Large intestine (tissue), 3 donors: ENCODE results near the gene TBL1X. TPM values are rescaled to one million over a fixed set of nuclear protein-coding genes. Genes with fewer than 3 reads are reported as not detected.

Experiments used
- DNase-seq, 2 donors: peaks; one replicate each; pipeline versions ENCODE4 v3.0.0 to v3.0.0-alpha.2; 2013
- H3K27ac ChIP-seq: one replicate; pipeline ENCODE4 v1.5.1; 2013; ENCODE audit warnings: low read length
- H3K27me3 ChIP-seq: 2 replicates; pipeline ENCODE4 v1.6.1; 2013; ENCODE audit warnings: low read length; ENCODE audit not compliant: control insufficient read depth, insufficient read depth
- H3K36me3 ChIP-seq: 2 replicates; pipeline ENCODE4 v1.6.1; 2013; ENCODE audit warnings: low read length; ENCODE audit not compliant: control insufficient read depth, insufficient read depth
- H3K4me1 ChIP-seq: one replicate; pipeline ENCODE4 v1.6.1; 2013; ENCODE audit warnings: low read length; ENCODE audit not compliant: control insufficient read depth, insufficient read depth
- H3K4me3 ChIP-seq: one replicate; pipeline ENCODE4 v1.5.1; 2013; ENCODE audit warnings: low read length
- H3K9me3 ChIP-seq: one replicate; pipeline ENCODE4 v1.6.1; 2013; ENCODE audit warnings: mild to moderate bottlenecking, low read depth, low read length, moderate library complexity; ENCODE audit not compliant: control insufficient read depth
- WGBS: methylation state at CpG from one replicate; pipeline ENCODE4 v1.1.5; 2013; ENCODE audit warnings: low lambda C conversion rate; ENCODE audit not compliant: insufficient coverage; 5-methylcytosine and 5-hydroxymethylcytosine counted together
- polyA plus RNA-seq: library from polyadenylated mRNA; unstranded; fragments of 120-200 nt; gene quantifications from one replicate; pipeline ENCODE4 v1.2.1, GENCODE V29; 2013

Gene TBL1X
- polyA plus RNA-seq, 1 donor: 9.6 TPM

- no CpG with 5 or more reads among the region's 2 CpGs for WGBS
- Histone ChIP-seq H3K36me3 (no peaks in the 10 kb centered on the region), H3K27ac (no peak overlapping the region)
Measured at GRCh38 chrX:9458516-9459078, 6.3 kb upstream of the TBL1X start.

GRCh38 chrX:9459186-9459748 lies 5.6 kb upstream of the TBL1X start:
- Histone ChIP-seq H3K27me3 (no peaks in the 10 kb centered on the region), H3K4me3 (no peak overlapping the region)
- WGBS: no CpG with 5 or more reads among the region's 3 CpGs

More at GRCh38 chrX:9458516-9459078, 6.3 kb upstream of the TBL1X start:
- peaks cover 10% of the 10 kb centered on the region for H3K4me1 ChIP-seq
- no peaks in the 10 kb centered on the region for H3K9me3 ChIP-seq
- no peak for DNase-seq
- H3K4me3 ChIP-seq: no peak overlapping the region
- H3K27me3 ChIP-seq: no peaks in the 10 kb centered on the region

GRCh38 chrX:9461087-9461486 lies 3.8 kb upstream of the TBL1X start:
- Histone ChIP-seq H3K27me3 (no peaks in the 10 kb centered on the region), H3K4me3 (no peak overlapping the region), H3K4me1 (peaks cover 15% of the 10 kb centered on the region), H3K9me3 (no peaks in the 10 kb centered on the region), H3K27ac (no peak overlapping the region), H3K36me3 (no peaks in the 10 kb centered on the region)
- no peak for DNase-seq
- no CpG with 5 or more reads among the region's 6 CpGs for WGBS

More at GRCh38 chrX:9459186-9459748, 5.6 kb upstream of the TBL1X start:
- DNase-seq: peak in 1 of 2 donors; percentile 38
- Histone ChIP-seq H3K36me3 (no peaks in the 10 kb centered on the region), H3K27ac (no peak overlapping the region), H3K4me1 (peaks cover 15% of the 10 kb centered on the region), H3K9me3 (no peaks in the 10 kb centered on the region)

- no CpG with 5 or more reads among the region's 6 CpGs for WGBS
- Histone ChIP-seq H3K27ac (no peak overlapping the region), H3K9me3 (no peaks in the 10 kb centered on the region), H3K27me3 (no peaks in the 10 kb centered on the region), H3K4me1 (peaks cover 21% of the 10 kb centered on the region), H3K36me3 (no peaks in the 10 kb centered on the region), H3K4me3 (no peak overlapping the region)
- no peak for DNase-seq
Measured at GRCh38 chrX:9462456-9462855, 2.4 kb upstream of the TBL1X start.

GRCh38 chrX:9465380-9466123 lies 694 bp downstream of the TBL1X start:
- no peaks in the 10 kb centered on the region for H3K9me3 ChIP-seq
- peaks cover 21% of the 10 kb centered on the region for H3K4me1 ChIP-seq
- H3K4me3 ChIP-seq: peak overlapping the region; percentile 66
- WGBS: no CpG with 5 or more reads among the region's 87 CpGs
- DNase-seq: peak in 1 of 2 donors; percentile 60
- H3K27me3 ChIP-seq: no peaks in the 10 kb centered on the region
- no peaks in the 10 kb centered on the region for H3K36me3 ChIP-seq
- H3K27ac ChIP-seq: no peak overlapping the region

GRCh38 chrX:9466124-9466495 lies 1.3 kb downstream of the TBL1X start:
- no CpG with 5 or more reads among the region's 31 CpGs for WGBS
- Histone ChIP-seq H3K27ac (no peak overlapping the region), H3K4me3 (peak overlapping the region; percentile 66), H3K27me3 (no peaks in the 10 kb centered on the region), H3K4me1 (peaks cover 21% of the 10 kb centered on the region), H3K9me3 (no peaks in the 10 kb centered on the region), H3K36me3 (no peaks in the 10 kb centered on the region)
- peak in 1 of 2 donors; percentile 57 for DNase-seq

GRCh38 chrX:9466736-9467135 lies 1.9 kb downstream of the TBL1X start:
- WGBS: no CpG with 5 or more reads among the region's 6 CpGs

GRCh38 chrX:9467146-9467545 lies 2.3 kb downstream of the TBL1X start:
- no peak overlapping the region for H3K4me3 ChIP-seq
- H3K27me3 ChIP-seq: no peaks in the 10 kb centered on the region
- H3K36me3 ChIP-seq: no peaks in the 10 kb centered on the region
- no peaks in the 10 kb centered on the region for H3K9me3 ChIP-seq
- no peak for DNase-seq
- H3K27ac ChIP-seq: no peak overlapping the region
- H3K4me1 ChIP-seq: peaks cover 21% of the 10 kb centered on the region
- 40% methylated on average over 1 of the region's 11 CpGs for WGBS

More at GRCh38 chrX:9466736-9467135, 1.9 kb downstream of the TBL1X start:
- H3K27ac ChIP-seq: no peak overlapping the region
- peaks cover 21% of the 10 kb centered on the region for H3K4me1 ChIP-seq
- no peak for DNase-seq
- H3K9me3 ChIP-seq: no peaks in the 10 kb centered on the region
- no peaks in the 10 kb centered on the region for H3K27me3 ChIP-seq
- no peaks in the 10 kb centered on the region for H3K36me3 ChIP-seq
- no peak overlapping the region for H3K4me3 ChIP-seq

- no CpG with 5 or more reads among the region's 11 CpGs for WGBS
- Histone ChIP-seq H3K4me1 (peaks cover 18% of the 10 kb centered on the region), H3K27ac (no peak overlapping the region), H3K9me3 (no peaks in the 10 kb centered on the region), H3K36me3 (no peaks in the 10 kb centered on the region), H3K27me3 (no peaks in the 10 kb centered on the region), H3K4me3 (no peak overlapping the region)
- no peak for DNase-seq
Measured at GRCh38 chrX:9467751-9468150, 2.9 kb downstream of the TBL1X start.

GRCh38 chrX:9471571-9471985 lies 6.7 kb downstream of the TBL1X start:
- no peak for DNase-seq
- no peaks in the 10 kb centered on the region for H3K9me3 ChIP-seq
- H3K4me1 ChIP-seq: peaks cover 2% of the 10 kb centered on the region
- H3K27ac ChIP-seq: no peak overlapping the region
- no peaks in the 10 kb centered on the region for H3K27me3 ChIP-seq
- H3K36me3 ChIP-seq: no peaks in the 10 kb centered on the region
- WGBS: no CpG with 5 or more reads among the region's 12 CpGs
- H3K4me3 ChIP-seq: no peak overlapping the region
